DOHH2 (cell line): ENCODE measurements around the gene NEK4.

Experiments used
- H3F3A ChIP-seq: fragments of 200-600 bp; sonication (generic), shearing (Covaris generic); 2 replicates; pipeline ENCODE4 v1.6.0; 2016; ENCODE audit warnings: antibody characterized with exemption, mild to moderate bottlenecking; ENCODE audit not compliant: control insufficient read depth, insufficient read depth
- H3K27ac ChIP-seq: fragments of 200-600 bp; sonication (generic); 2 replicates; pipeline ENCODE4 v1.5.1; 2014; ENCODE audit warnings: low read depth, mild to moderate bottlenecking, low read length, moderate library complexity
- H3K27me3 ChIP-seq: fragments of 200-600 bp; sonication (generic); 2 replicates; pipeline ENCODE4 v1.6.1; 2014; ENCODE audit warnings: mild to moderate bottlenecking, low read length, mixed read lengths; ENCODE audit not compliant: control insufficient read depth
- H3K36me3 ChIP-seq: fragments of 200-600 bp; sonication (generic); 2 replicates; pipeline ENCODE4 v1.6.1; 2014; ENCODE audit warnings: mild to moderate bottlenecking, low read length, moderate library complexity, mixed read lengths; ENCODE audit not compliant: control insufficient read depth
- H3K4me1 ChIP-seq: fragments of 200-600 bp; sonication (generic); 2 replicates; pipeline ENCODE4 v1.6.1; 2014; ENCODE audit warnings: mild to moderate bottlenecking, low read length, mixed read lengths; ENCODE audit not compliant: control insufficient read depth
- H3K4me2 ChIP-seq: fragments of 200-600 bp; sonication (generic); 2 replicates; pipeline ENCODE4 v1.6.0; 2014; ENCODE audit warnings: mild to moderate bottlenecking, low read length, moderate library complexity
- H3K4me3 ChIP-seq: fragments of 200-600 bp; sonication (generic); 2 replicates; pipeline ENCODE4 v1.5.1; 2014; ENCODE audit warnings: mild to moderate bottlenecking, low read length, mixed read lengths
- H3K79me2 ChIP-seq: fragments of 200-600 bp; sonication (generic); 2 replicates; pipeline ENCODE4 v1.6.1; 2014; ENCODE audit warnings: mild to moderate bottlenecking, low read length, mixed read lengths; ENCODE audit not compliant: control insufficient read depth
- H3K9me2 ChIP-seq: fragments of 200-600 bp; sonication (generic); replicated peaks from 2 replicates; pipeline ENCODE4 v1.6.1; 2014; ENCODE audit warnings: mild to moderate bottlenecking, low read length, mixed read lengths; ENCODE audit not compliant: control insufficient read depth
- H3K9me3 ChIP-seq: fragments of 200-600 bp; sonication (generic); 2 replicates; pipeline ENCODE4 v1.6.1; 2014; ENCODE audit warnings: antibody characterized with exemption, low read length, mixed read lengths; ENCODE audit not compliant: control insufficient read depth, insufficient read depth
- H4K20me1 ChIP-seq: fragments of 200-600 bp; sonication (generic); 2 replicates; pipeline ENCODE4 v1.6.0; 2014; ENCODE audit warnings: low read depth, mild to moderate bottlenecking, antibody characterized with exemption, low read length, moderate library complexity; ENCODE audit not compliant: control insufficient read depth, insufficient read depth
- CTCF ChIP-seq: fragments of 200-600 bp; sonication (generic); IDR thresholded peaks from one replicate; pipeline ENCODE4 v1.5.1; 2014; ENCODE audit warnings: antibody characterized with exemption, mild to moderate bottlenecking, low read depth, low read length; ENCODE audit not compliant: poor library complexity, severe bottlenecking
- EZH2phosphoT487 ChIP-seq: fragments of 200-600 bp; sonication (generic); IDR thresholded peaks from 2 replicates; pipeline ENCODE4 v1.6.1; 2017; ENCODE audit warnings: borderline replicate concordance, mild to moderate bottlenecking, antibody characterized with exemption, low read length, moderate library complexity, mixed read lengths

Gene NEK4

GRCh38 chr3:52790337-52790736 is 19.6 kb upstream of the NEK4 start:
- TF ChIP-seq EZH2phosphoT487 (no peak), CTCF (no peak)
- H3F3A ChIP-seq: no peaks in the 10 kb centered on the region
- H3K79me2 ChIP-seq: no peaks in the 10 kb centered on the region
- no peaks in the 10 kb centered on the region for H3K9me2 ChIP-seq
- H3K4me2 ChIP-seq: no peak overlapping the region
- H4K20me1 ChIP-seq: no peaks in the 10 kb centered on the region
- H3K4me3 ChIP-seq: no peak overlapping the region
- no peak overlapping the region for H3K27ac ChIP-seq
- no peaks in the 10 kb centered on the region for H3K27me3 ChIP-seq
- no peaks in the 10 kb centered on the region for H3K4me1 ChIP-seq
- no peaks in the 10 kb centered on the region for H3K36me3 ChIP-seq
- no peaks in the 10 kb centered on the region for H3K9me3 ChIP-seq

GRCh38 chr3:52789746-52790040 is 19.0 kb upstream of the NEK4 start:
- Histone ChIP-seq H3K9me3 (no peaks in the 10 kb centered on the region), H3K4me2 (no peak overlapping the region), H3F3A (no peaks in the 10 kb centered on the region), H3K79me2 (no peaks in the 10 kb centered on the region), H3K36me3 (no peaks in the 10 kb centered on the region), H3K27me3 (no peaks in the 10 kb centered on the region), H3K4me1 (no peaks in the 10 kb centered on the region), H4K20me1 (no peaks in the 10 kb centered on the region), H3K9me2 (no peaks in the 10 kb centered on the region), H3K27ac (no peak overlapping the region), H3K4me3 (no peak overlapping the region)
- TF ChIP-seq EZH2phosphoT487: no peak

- Histone ChIP-seq H3K27ac (no peak overlapping the region), H3F3A (no peaks in the 10 kb centered on the region), H3K79me2 (no peaks in the 10 kb centered on the region), H3K4me1 (no peaks in the 10 kb centered on the region), H4K20me1 (no peaks in the 10 kb centered on the region), H3K27me3 (no peaks in the 10 kb centered on the region), H3K9me2 (no peaks in the 10 kb centered on the region), H3K4me2 (no peak overlapping the region), H3K4me3 (no peak overlapping the region), H3K9me3 (no peaks in the 10 kb centered on the region), H3K36me3 (no peaks in the 10 kb centered on the region)
- TF ChIP-seq EZH2phosphoT487: no peak
- TF ChIP-seq CTCF: no peak
Measured at GRCh38 chr3:52788890-52789745, 18.4 kb upstream of the NEK4 start.
